Spleen (tissue), 11 donors: ENCODE measurements around the gene ACTG1. TPM values are rescaled to one million over a fixed set of nuclear protein-coding genes. Genes with fewer than 3 reads are reported as not detected.

Source experiments
- DNase-seq: peaks from one replicate; pipeline ENCODE4 v3.0.0-alpha.2; 2020
- H3K27ac ChIP-seq, 8 donors: fragments of 200-600 bp; sonication (generic) in 7 of 8; 1 replicate in 4 of 8; 2 replicates in 4 of 8; pipeline versions ENCODE4 v1.5.0 to v1.8.0; 2016 to 2021; ENCODE audit warnings: inconsistent platforms in 4 of 8, mild to moderate bottlenecking in 4 of 8, moderate library complexity in 1 of 8
- H3K27me3 ChIP-seq, 7 donors: fragments of 200-600 bp; sonication (generic) in 6 of 7; replicated peaks in 1 of 7; 1 replicate in 4 of 7; 2 replicates in 3 of 7; pipeline versions ENCODE4 v1.5.0 to v1.8.0; 2016 to 2021; ENCODE audit warnings: inconsistent platforms in 3 of 7, mild to moderate bottlenecking in 1 of 7
- H3K36me3 ChIP-seq, 6 donors: fragments of 200-600 bp; sonication (generic) in 5 of 6; 1 replicate in 4 of 6; 2 replicates in 2 of 6; pipeline versions ENCODE4 v1.5.0 to v1.8.0; 2016 to 2021; ENCODE audit warnings: inconsistent platforms in 2 of 6
- H3K4me1 ChIP-seq, 6 donors: fragments of 200-600 bp; sonication (generic) in 5 of 6; 1 replicate in 3 of 6; 2 replicates in 3 of 6; pipeline versions ENCODE4 v1.5.0 to v1.8.0; 2016 to 2021; ENCODE audit warnings: inconsistent platforms in 3 of 6
- H3K4me3 ChIP-seq, 8 donors: fragments of 200-600 bp; sonication (generic) in 7 of 8; 1 replicate in 4 of 8; 2 replicates in 4 of 8; pipeline versions ENCODE4 v1.5.0 to v1.8.0; 2016 to 2021; ENCODE audit warnings: inconsistent platforms in 4 of 8, mild to moderate bottlenecking in 4 of 8, moderate library complexity in 2 of 8
- H3K9me3 ChIP-seq, 8 donors: fragments of 200-600 bp; sonication (generic) in 7 of 8; 1 replicate in 4 of 8; 2 replicates in 4 of 8; pipeline versions ENCODE4 v1.5.0 to v1.8.0; 2016 to 2021; ENCODE audit warnings: inconsistent platforms in 4 of 8
- CTCF ChIP-seq, 11 experiments: fragments of 200-600 bp in 7 of 11; fragments of 450-650 bp in 4 of 11; sonication (generic) in 4 of 11; IDR thresholded peaks in 8 of 11; conservative IDR thresholded peaks in 3 of 11; 1 replicate in 7 of 11; 2 replicates in 4 of 11; pipeline versions ENCODE4 v1.4.0 to v1.8.0; 2016 to 2021; ENCODE audit warnings: antibody characterized with exemption in 11 of 11, inconsistent platforms in 4 of 11, mild to moderate bottlenecking in 1 of 11
- POLR2A ChIP-seq, 3 donors: fragments of 450-650 bp; IDR thresholded peaks; one replicate each; pipeline ENCODE4 v1.5.1; 2017; ENCODE audit warnings: antibody characterized with exemption in 3 of 3, mild to moderate bottlenecking in 1 of 3
- POLR2AphosphoS5 ChIP-seq, 3 donors: sonication (generic); formaldehyde crosslinking; IDR thresholded peaks; one replicate each; pipeline ENCODE4 v1.5.1; 2017; ENCODE audit warnings: antibody characterized with exemption in 3 of 3
- WGBS, 5 donors: extraction: QIAGEN DNeasy Blood & Tissue Kit in 3 of 5; methylation state at CpG; one replicate each; pipeline versions ENCODE4 v1.1.5 to v1.1.7; 2013 to 2018; 5-methylcytosine and 5-hydroxymethylcytosine counted together
- intact Hi-C: fragments of 100-400 bp; cut with DNase I; formaldehyde crosslinking; loops from one replicate; pipeline ENCODE4 v1.15.0; 2023; ENCODE audit warnings: low total_unique reads
- polyA plus RNA-seq, 3 donors: library from polyadenylated mRNA; stranded (reverse); fragments of 200-250 nt; gene quantifications; one replicate each; pipeline ENCODE4 v1.2.1, GENCODE V29; 2013
- total RNA-seq, 7 donors: library from RNA; depleted of rRNA in 3 of 7; stranded (reverse); fragments of >200 nt in 3 of 7; fragmentation: NEBNext Ultra II Directional in 4 of 7; extraction: Animal tissue kit (Norgen Biotek cat#: 25700) in 4 of 7; gene quantifications; one replicate each; pipeline versions ENCODE4 v1.1.0 to v1.2.1, GENCODE V29; 2016 to 2021
- donor health status: healthy with polysubstance abuse.
- donor health status: DM: no; HTN: no; CAD: no; lungs with moderate emphysema.
- donor health status: DM: no; HTN: no; CAD: no.
- donor health status: Bipolar disorder and iron deficiency.
- donor health status: healthy.
- donor health status: DM: no; HTN: no; CAD: no.
- donor health status: DM: yes; HTN: yes; CAD: no.

The ACTG1 gene
- total and polyA plus RNA-seq, 10 donors = 1,119 to 6,270 (median 2,106) TPM

DNA sequence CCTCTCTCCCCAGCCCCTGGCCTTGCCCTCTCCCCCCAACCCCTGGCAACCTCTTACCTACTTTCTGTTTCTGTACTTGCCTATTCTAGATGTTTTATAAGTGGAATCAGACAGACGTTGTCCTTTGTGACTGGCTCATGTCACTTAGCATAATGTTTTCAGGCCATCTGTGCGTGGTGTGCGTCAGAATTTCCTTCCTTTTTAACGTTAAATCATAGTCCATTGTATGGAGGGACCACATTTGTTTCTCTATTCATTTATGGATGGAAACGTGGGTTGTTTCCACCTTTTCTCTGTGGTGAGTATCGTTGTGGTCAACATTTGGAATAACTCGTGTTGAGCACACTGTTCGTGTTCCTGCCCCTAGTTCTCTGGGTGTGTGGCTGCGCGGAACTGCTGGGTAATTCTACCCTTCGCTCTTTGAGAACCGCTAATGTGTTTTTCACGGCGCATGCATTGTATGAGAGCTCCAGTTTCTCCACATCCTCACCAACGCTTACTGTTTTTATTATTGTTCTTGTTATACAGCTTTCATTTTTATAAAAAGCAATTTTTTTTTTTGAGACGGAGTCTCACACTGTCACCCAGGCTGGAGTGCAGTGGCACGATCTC is 26.3 kb downstream of the ACTG1 start:
- no peak for DNase-seq
- Histone ChIP-seq H3K27ac (no peak overlapping the region), H3K36me3 (no peaks in the 10 kb centered on the region), H3K4me1 (peaks cover 36 to 97% (median 69%) of the 10 kb centered on the region in 6 donors), H3K9me3 (no peaks in the 10 kb centered on the region), H3K4me3 (no peak overlapping the region), H3K27me3 (peaks cover 0 to 80% (median 6%) of the 10 kb centered on the region in 7 donors)
- WGBS, 5 donors = 33 to 45% (median 40%) methylated on average over 17 of the region's 17 CpGs
- TF ChIP-seq POLR2A (IDR thresholded peaks at IDR 0.05) (no peak), POLR2AphosphoS5 (IDR thresholded peaks at IDR 0.05) (no peak), CTCF (IDR thresholded peaks at IDR 0.05 in 8 of 11, conservative IDR thresholded peaks at IDR 0.05 in 3 of 11) (no peak)
- intact Hi-C loops = loop anchor here (10.0 kb wide), 1 partner anchor 232 kb away; no protein-coding TSS in a partner anchor

- Histone ChIP-seq H3K9me3 (no peaks in the 10 kb centered on the region), H3K4me3 (peak overlapping the region; percentile 24 to 65 (median 41)), H3K27ac (peak overlapping the region in 4 of 8 donors; percentile 16 to 57 (median 26)), H3K36me3 (no peaks in the 10 kb centered on the region), H3K4me1 (peaks cover 38 to 91% (median 74%) of the 10 kb centered on the region in 6 donors), H3K27me3 (peaks cover 0 to 89% (median 11%) of the 10 kb centered on the region in 7 donors)
- TF ChIP-seq POLR2A (IDR thresholded peaks at IDR 0.05) (no peak), CTCF (IDR thresholded peaks at IDR 0.05 in 8 of 11, conservative IDR thresholded peaks at IDR 0.05 in 3 of 11) (peak; percentile 82 to 100 (median 99)), POLR2AphosphoS5 (IDR thresholded peaks at IDR 0.05) (peak; percentile 47 to 82 (median 73))
- peak; percentile 98 for DNase-seq
- 6 to 16% (median 6%) methylated on average over 29 to 60 of the region's 60 CpGs for WGBS, 5 donors
- intact Hi-C loops = loop anchor here (10.0 kb wide), 1 partner anchor 230 kb away; no protein-coding TSS in a partner anchor
Measured at GRCh38 chr17:81484195-81484979, 28.2 kb downstream of the ACTG1 start.

DNA sequence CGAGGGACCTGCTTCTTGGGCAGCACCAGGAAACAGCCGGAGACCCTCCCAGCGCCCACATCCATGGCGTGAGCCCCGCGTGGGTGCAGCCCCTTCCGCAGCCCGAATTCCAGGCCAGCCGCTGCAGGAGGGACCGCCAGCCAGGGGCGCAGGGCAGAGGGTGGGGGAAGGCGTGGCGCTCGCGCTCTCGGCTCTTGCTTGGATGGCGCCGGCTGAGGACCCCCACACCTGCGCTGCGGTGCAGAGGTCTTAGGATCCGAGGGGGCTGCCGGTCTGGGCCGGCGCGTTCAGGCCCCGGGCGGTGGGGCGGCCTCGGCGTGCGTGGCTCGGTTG is 28.8 kb downstream of the ACTG1 start:
- Histone ChIP-seq H3K36me3 (no peaks in the 10 kb centered on the region), H3K9me3 (no peaks in the 10 kb centered on the region), H3K4me1 (peaks cover 38 to 86% (median 72%) of the 10 kb centered on the region in 6 donors), H3K27ac (peak overlapping the region in 4 of 8 donors; percentile 16 to 57 (median 26)), H3K27me3 (peaks cover 0 to 84% (median 11%) of the 10 kb centered on the region in 7 donors), H3K4me3 (peak overlapping the region; percentile 24 to 65 (median 41))
- WGBS, 5 donors = 8 to 19% (median 13%) methylated on average over 16 to 32 of the region's 32 CpGs
- no peak for DNase-seq
- intact Hi-C loops = loop anchor here (10.0 kb wide), 1 partner anchor 229 kb away; no protein-coding TSS in a partner anchor
- TF ChIP-seq CTCF (IDR thresholded peaks at IDR 0.05 in 8 of 11, conservative IDR thresholded peaks at IDR 0.05 in 3 of 11) (no peak), POLR2AphosphoS5 (IDR thresholded peaks at IDR 0.05) (no peak)
